ENCODE results near the gene CD68.
"Not testable (repeated sequence)": the region's sequence is repeated elsewhere in the genome, so short reads cannot be mapped to it uniquely, and the experiment has no call there.

CD68 gene

DNA sequence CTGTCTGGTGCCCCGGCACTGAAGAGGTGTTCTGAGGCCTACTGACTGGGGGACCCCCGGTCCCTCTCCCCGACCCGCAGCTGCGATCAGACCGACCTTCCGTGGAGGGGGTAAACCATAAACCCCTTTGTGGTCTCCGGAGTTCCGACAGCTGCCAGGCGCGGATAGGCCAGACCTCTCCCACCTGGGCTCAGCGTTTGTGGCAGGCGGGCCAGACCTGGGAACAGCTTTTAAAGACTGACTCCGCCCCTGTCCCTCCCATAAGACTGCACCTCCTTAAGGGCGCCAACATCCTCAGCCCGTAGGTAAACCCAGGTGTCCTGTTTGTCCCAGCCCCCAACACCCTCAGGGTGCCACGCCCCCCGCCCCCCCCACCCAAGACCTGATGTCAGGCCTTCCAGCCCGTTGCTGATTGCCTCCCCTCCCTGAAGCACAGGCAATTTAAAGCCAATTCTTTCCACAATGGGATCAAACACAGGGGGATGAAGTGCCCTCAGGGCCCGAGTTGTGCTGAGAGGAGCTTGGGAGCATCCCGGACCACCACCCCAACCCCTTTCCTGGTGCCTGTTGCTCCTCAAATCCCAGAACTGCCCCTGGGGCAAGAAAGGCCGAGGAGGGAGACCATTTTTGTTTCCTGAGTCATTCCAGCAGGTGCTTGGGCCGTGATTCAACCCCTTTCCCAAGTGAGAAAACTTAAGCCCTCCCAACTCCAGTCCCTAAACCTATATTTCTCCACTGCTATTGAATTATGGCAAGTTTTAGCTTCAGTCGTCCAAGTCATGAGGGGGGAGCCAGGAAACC, 10.7 kb downstream of the CD68 start, which contains the start of gene SOX15:
SOX15 (minus strand) TSS at position 204 of the 801 bp plus-strand sequence. CDS start 418 bp downstream, outside the sequence.
- Histone ChIP-seq H3K9me3 (ENCODE audit: low read depth, low read length) (no peaks in the 10 kb centered on the region), H3K36me3 (ENCODE audit: insufficient read depth, low read length) (peaks cover 53% of the 10 kb centered on the region), H3K9ac (ENCODE audit: insufficient read length) (no peak within 1 kb of the TSS), H3K4me3 (no peak within 1 kb of the TSS), H3K27ac (peak within 1 kb of the TSS; percentile 70)
- TF ChIP-seq EZH2 (IDR thresholded peaks at IDR 0.05) (no peak), FOXP2 (optimal IDR thresholded peaks at IDR 0.05; ENCODE audit: control extremely low read depth, extremely low read length, insufficient read depth) (no peak), POLR2AphosphoS5 (IDR thresholded peaks at IDR 0.05; ENCODE audit: borderline replicate concordance, low read depth, low read length) (no peak)
- DNase-seq (ENCODE audit: low read depth, low spot score) = no peak

DNA sequence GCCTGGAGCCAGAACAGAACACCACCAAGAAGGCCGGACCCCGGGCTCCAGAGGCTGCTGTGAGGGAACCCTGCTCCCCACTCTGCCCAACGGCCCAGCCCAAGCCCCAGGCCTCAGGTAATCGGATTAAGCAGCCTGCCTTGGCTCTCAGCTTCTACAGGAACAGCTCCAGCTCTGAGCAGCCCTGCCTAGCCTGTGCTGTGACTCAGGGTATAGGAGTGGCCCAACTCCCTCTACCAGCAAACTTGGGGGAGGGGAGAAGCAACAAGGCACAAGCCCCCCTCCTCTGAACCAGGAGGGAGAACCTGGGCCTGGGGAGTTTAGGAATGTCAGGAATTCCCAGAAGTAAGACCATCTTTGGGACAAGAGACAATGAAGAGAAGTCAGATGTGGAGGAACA, 11.3 kb downstream of the CD68 start:
- TF ChIP-seq EZH2 (IDR thresholded peaks at IDR 0.05) = no peak
- TF ChIP-seq POLR2AphosphoS5 (IDR thresholded peaks at IDR 0.05; ENCODE audit: borderline replicate concordance, low read depth, low read length) = no peak
- no peak for TF ChIP-seq FOXP2 (optimal IDR thresholded peaks at IDR 0.05; ENCODE audit: control extremely low read depth, extremely low read length, insufficient read depth)
- Histone ChIP-seq H3K9ac (ENCODE audit: insufficient read length) (no peak overlapping the region), H3K4me3 (no peak overlapping the region), H3K27ac (peak overlapping the region; percentile 70), H3K9me3 (ENCODE audit: low read depth, low read length) (no peaks in the 10 kb centered on the region), H3K36me3 (ENCODE audit: insufficient read depth, low read length) (peaks cover 59% of the 10 kb centered on the region)
- DNase-seq (ENCODE audit: low read depth, low spot score) = no peak

- Histone ChIP-seq H3K27ac (no peak overlapping the region), H3K9me3 (ENCODE audit: low read depth, low read length) (no peaks in the 10 kb centered on the region), H3K36me3 (ENCODE audit: insufficient read depth, low read length) (peaks cover 67% of the 10 kb centered on the region), H3K9ac (ENCODE audit: insufficient read length) (no peak overlapping the region), H3K4me3 (no peak overlapping the region)
- TF ChIP-seq POLR2AphosphoS5 (IDR thresholded peaks at IDR 0.05; ENCODE audit: borderline replicate concordance, low read depth, low read length) (no peak), EZH2 (IDR thresholded peaks at IDR 0.05) (no peak), FOXP2 (optimal IDR thresholded peaks at IDR 0.05; ENCODE audit: control extremely low read depth, extremely low read length, insufficient read depth) (no peak)
- DNase-seq (ENCODE audit: low read depth, low spot score) = no peak
Observed at GRCh38 chr17:7591596-7591995, 12.2 kb downstream of the CD68 start.

DNA sequence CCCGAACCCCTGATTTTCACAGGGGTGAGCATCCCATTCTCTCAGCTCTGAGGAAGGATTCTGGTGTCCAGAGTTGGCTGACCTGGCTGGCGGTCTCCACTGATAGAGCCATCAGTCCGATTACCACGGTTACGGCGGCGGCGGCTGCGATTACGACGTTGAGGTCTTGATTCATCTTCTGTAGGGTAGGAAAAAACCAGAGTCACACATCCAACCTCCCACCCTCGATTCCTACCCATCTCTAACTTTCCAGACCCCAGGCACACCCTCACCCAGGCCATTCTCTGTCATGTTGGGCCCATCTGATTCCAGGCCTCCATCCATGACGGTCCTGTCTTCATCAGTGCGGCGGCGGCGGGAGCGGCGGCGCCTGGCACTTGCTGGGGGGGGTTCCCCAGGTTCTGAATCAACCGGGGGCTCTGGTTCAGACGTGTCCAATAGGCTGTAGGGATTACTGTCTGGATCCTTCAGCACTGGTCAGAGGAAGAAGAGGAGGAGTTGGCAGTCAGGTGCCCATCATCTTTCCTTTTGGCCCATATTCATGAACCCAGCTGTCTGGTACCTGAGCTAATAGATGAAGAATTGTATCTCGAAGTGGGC, 13.1 kb downstream of the CD68 start:
- Histone ChIP-seq H3K36me3 (ENCODE audit: insufficient read depth, low read length) (peaks cover 70% of the 10 kb centered on the region), H3K9me3 (ENCODE audit: low read depth, low read length) (no peaks in the 10 kb centered on the region), H3K9ac (ENCODE audit: insufficient read length) (no peak overlapping the region), H3K4me3 (no peak overlapping the region), H3K27ac (no peak overlapping the region)
- no peak for DNase-seq (ENCODE audit: low read depth, low spot score)
- TF ChIP-seq POLR2AphosphoS5 (IDR thresholded peaks at IDR 0.05; ENCODE audit: borderline replicate concordance, low read depth, low read length) (no peak), EZH2 (IDR thresholded peaks at IDR 0.05) (no peak), FOXP2 (optimal IDR thresholded peaks at IDR 0.05; ENCODE audit: control extremely low read depth, extremely low read length, insufficient read depth) (no peak)

DNA sequence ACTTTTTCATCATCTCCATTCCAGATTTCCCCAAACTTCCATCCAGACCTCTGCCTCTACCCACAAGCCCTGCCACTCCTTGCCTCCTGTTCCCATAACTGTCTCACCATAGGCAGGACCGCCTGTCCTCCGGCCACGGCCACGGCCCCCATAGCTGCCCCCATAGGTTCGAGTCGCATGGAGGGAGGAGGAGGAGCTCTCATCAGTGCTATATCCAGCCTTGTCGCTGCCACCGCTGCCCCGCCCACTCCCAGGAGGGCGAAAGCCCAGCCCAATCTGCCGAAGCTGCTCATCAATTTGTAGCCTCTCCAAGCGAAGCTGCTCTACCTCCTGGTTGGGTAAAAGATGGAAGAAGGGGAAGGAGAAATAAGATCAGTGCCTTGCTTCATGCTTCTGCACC, 13.9 kb downstream of the CD68 start:
- Histone ChIP-seq H3K36me3 (ENCODE audit: insufficient read depth, low read length) (peaks cover 71% of the 10 kb centered on the region), H3K27ac (no peak overlapping the region), H3K4me3 (no peak overlapping the region), H3K9me3 (ENCODE audit: low read depth, low read length) (no peaks in the 10 kb centered on the region), H3K9ac (ENCODE audit: insufficient read length) (no peak overlapping the region)
- DNase-seq (ENCODE audit: low read depth, low spot score) = no peak
- TF ChIP-seq POLR2AphosphoS5 (IDR thresholded peaks at IDR 0.05; ENCODE audit: borderline replicate concordance, low read depth, low read length) (no peak), FOXP2 (optimal IDR thresholded peaks at IDR 0.05; ENCODE audit: control extremely low read depth, extremely low read length, insufficient read depth) (no peak), EZH2 (IDR thresholded peaks at IDR 0.05) (no peak)

DNA sequence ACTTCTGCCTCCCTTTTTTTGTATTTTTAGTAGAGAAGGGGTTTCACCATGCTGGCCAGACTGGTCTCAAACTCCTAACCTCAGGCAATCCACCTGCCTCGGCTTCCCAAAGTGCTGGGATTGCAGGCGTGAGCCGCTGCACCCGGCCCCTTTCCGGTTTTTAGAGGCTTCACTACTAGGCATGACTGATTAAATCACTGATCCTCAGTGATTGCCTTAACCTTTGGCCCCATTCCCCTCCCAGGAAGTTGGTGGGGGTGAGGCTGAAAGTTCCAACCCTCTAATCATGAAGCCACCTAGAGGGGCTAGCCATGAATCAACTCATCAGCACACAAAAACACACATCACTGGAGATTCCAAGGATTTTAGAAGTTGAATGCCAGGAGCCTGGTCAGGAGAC, 18.1 kb downstream of the CD68 start:
- DNase-seq (ENCODE audit: low read depth, low spot score); H3K4me3 ChIP-seq; H3K9me3 ChIP-seq (ENCODE audit: low read depth, low read length); H3K27ac ChIP-seq; H3K9ac ChIP-seq (ENCODE audit: insufficient read length): not testable (repeated sequence)
- H3K36me3 ChIP-seq (ENCODE audit: insufficient read depth, low read length) = peaks cover 83% of the 10 kb centered on the region

DNA sequence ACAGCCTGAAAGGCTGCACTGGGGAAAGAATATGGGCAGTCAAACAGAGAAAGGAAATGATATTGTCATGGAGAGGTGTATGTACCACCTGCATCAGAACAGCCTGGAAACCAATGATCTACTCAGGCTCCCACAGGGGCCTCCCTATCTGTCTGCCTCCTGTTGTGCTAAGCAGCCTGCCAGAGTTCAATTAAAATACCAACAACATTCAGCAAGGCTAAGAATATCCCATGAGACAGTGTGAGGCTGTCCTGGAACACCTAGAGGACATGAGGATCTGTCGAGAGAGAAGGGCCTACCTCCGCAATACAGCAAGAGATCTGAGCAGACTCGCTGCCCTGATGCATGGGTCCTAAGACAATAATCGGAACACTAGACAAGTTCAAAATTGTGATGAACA, 26.8 kb downstream of the CD68 start:
- Histone ChIP-seq H3K27ac (no peak overlapping the region), H3K4me3 (no peak overlapping the region), H3K36me3 (ENCODE audit: insufficient read depth, low read length) (peaks cover 58% of the 10 kb centered on the region), H3K9me3 (ENCODE audit: low read depth, low read length) (no peaks in the 10 kb centered on the region), H3K9ac (ENCODE audit: insufficient read length) (no peak overlapping the region)
- no peak for DNase-seq (ENCODE audit: low read depth, low spot score)
- TF ChIP-seq EZH2 (IDR thresholded peaks at IDR 0.05) (no peak), FOXP2 (optimal IDR thresholded peaks at IDR 0.05; ENCODE audit: control extremely low read depth, extremely low read length, insufficient read depth) (no peak), POLR2AphosphoS5 (IDR thresholded peaks at IDR 0.05; ENCODE audit: borderline replicate concordance, low read depth, low read length) (no peak)

DNA sequence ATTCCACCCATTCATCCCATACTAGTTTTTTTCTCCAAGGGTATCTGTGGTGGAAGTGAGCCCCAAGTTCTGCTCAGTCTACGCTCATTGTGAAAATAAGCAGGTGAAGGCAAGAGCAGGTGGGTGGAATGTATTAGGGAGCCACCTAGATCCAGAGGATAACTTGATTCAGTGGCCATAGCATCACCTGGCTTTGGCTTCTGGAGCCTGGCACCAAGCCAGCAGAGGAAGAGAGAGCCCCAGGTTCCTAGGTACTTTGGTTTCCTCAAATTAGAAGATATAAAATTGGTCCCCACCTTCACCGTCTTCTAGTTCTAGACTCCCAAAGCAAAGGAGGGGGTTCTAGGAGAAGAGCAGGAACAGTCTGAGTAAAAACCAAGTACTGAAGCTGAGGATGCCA, 31.2 kb downstream of the CD68 start:
- Histone ChIP-seq H3K36me3 (ENCODE audit: insufficient read depth, low read length) (peaks cover 36% of the 10 kb centered on the region), H3K9me3 (ENCODE audit: low read depth, low read length) (no peaks in the 10 kb centered on the region), H3K27ac (no peak overlapping the region), H3K4me3 (no peak overlapping the region), H3K9ac (ENCODE audit: insufficient read length) (no peak overlapping the region)
- no peak for TF ChIP-seq EZH2 (IDR thresholded peaks at IDR 0.05)
- no peak for TF ChIP-seq FOXP2 (optimal IDR thresholded peaks at IDR 0.05; ENCODE audit: control extremely low read depth, extremely low read length, insufficient read depth)
- no peak for TF ChIP-seq POLR2AphosphoS5 (IDR thresholded peaks at IDR 0.05; ENCODE audit: borderline replicate concordance, low read depth, low read length)
- DNase-seq (ENCODE audit: low read depth, low spot score) = no peak

Measured in SK-N-MC (cell line).